Neural cell (in vitro differentiated cells): Measurements from ENCODE around the gene NGB.

Source experiments
- CTCF ChIP-seq: fragments of 450-650 bp; IDR thresholded peaks from 2 replicates; pipeline ENCODE4 v1.5.1; 2014; ENCODE audit warnings: antibody characterized with exemption, mild to moderate bottlenecking, moderate library complexity; ENCODE audit not compliant: poor library complexity, severe bottlenecking
- EP300 ChIP-seq: fragments of 450-650 bp; conservative IDR thresholded peaks from 2 replicates; pipeline ENCODE4 v1.6.1; 2014; ENCODE audit warnings: antibody characterized with exemption, mild to moderate bottlenecking, moderate library complexity; ENCODE audit not compliant: poor library complexity, severe bottlenecking
- EZH2 ChIP-seq: fragments of 200-600, 300-800 bp; shearing (Covaris generic), sonication (generic); IDR thresholded peaks from 2 replicates; pipeline ENCODE4 v1.6.1; 2014; ENCODE audit warnings: antibody characterized with exemption, low read length, borderline replicate concordance, mild to moderate bottlenecking; ENCODE audit not compliant: insufficient read depth, poor library complexity, severe bottlenecking
- MXI1 ChIP-seq: fragments of 450-650 bp; conservative IDR thresholded peaks from 2 replicates; pipeline ENCODE4 v1.6.1; 2014; ENCODE audit warnings: antibody characterized with exemption, mild to moderate bottlenecking; ENCODE audit not compliant: poor library complexity, severe bottlenecking
- POLR2AphosphoS5 ChIP-seq: IDR thresholded peaks from 2 replicates; pipeline ENCODE4 v1.6.1; 2012
- RAD21 ChIP-seq: fragments of 450-650 bp; conservative IDR thresholded peaks from 2 replicates; pipeline ENCODE4 v1.6.1; 2014; ENCODE audit warnings: antibody characterized with exemption, mild to moderate bottlenecking, moderate library complexity
- TAF1 ChIP-seq: IDR thresholded peaks from 2 replicates; pipeline ENCODE4 v1.6.1; 2012; ENCODE audit warnings: low read depth

GRCh38 chr14:77225892-77226557, 45.0 kb downstream of the NGB start:
- TF ChIP-seq MXI1: no peak
- no peak for TF ChIP-seq CTCF
- no peak for TF ChIP-seq POLR2AphosphoS5
- TF ChIP-seq EZH2: no peak
- no peak for TF ChIP-seq TAF1
- TF ChIP-seq RAD21: no peak
- no peak for TF ChIP-seq EP300
